Right lobe of liver (tissue), 4 donors: Measurements from ENCODE around the gene FAM169A.

Experiments used
- CTCF ChIP-seq, 4 donors: fragments of 200-600 bp in 3 of 4; fragments of 450-650 bp in 1 of 4; IDR thresholded peaks; one replicate each; pipeline versions ENCODE4 v1.5.1 to v1.8.0; 2016 to 2022; ENCODE audit warnings: antibody characterized with exemption in 4 of 4, mild to moderate bottlenecking in 2 of 4
- POLR2A ChIP-seq: fragments of 450-650 bp; IDR thresholded peaks from one replicate; pipeline ENCODE4 v1.6.1; 2017; ENCODE audit warnings: antibody characterized with exemption, mild to moderate bottlenecking
- donor health status: DM: no; HTN: no; CAD: no.
- donor health status: DM: no; HTN: no; CAD: no.
- donor health status: DM: no; HTN: yes; CAD: no.

GRCh38 chr5:74762599-74762998, 103.6 kb downstream of the FAM169A start:
- TF ChIP-seq CTCF (IDR thresholded peaks at IDR 0.05) (no peak), POLR2A (no peak)
